SIG-M5 treated with dmso at 0.1 percent for 504 hours (cell line): ENCODE results near the gene LMNA.
"Not testable (repeated sequence)": the region's sequence is repeated elsewhere in the genome, so short reads cannot be mapped to it uniquely, and the experiment has no call there.

Experiments
- DNase-seq: peaks from one replicate; lab custom pipeline; 2025; ENCODE audit not compliant: unreplicated experiment; lab: John Stamatoyannopoulos, UW

Gene LMNA

DNA sequence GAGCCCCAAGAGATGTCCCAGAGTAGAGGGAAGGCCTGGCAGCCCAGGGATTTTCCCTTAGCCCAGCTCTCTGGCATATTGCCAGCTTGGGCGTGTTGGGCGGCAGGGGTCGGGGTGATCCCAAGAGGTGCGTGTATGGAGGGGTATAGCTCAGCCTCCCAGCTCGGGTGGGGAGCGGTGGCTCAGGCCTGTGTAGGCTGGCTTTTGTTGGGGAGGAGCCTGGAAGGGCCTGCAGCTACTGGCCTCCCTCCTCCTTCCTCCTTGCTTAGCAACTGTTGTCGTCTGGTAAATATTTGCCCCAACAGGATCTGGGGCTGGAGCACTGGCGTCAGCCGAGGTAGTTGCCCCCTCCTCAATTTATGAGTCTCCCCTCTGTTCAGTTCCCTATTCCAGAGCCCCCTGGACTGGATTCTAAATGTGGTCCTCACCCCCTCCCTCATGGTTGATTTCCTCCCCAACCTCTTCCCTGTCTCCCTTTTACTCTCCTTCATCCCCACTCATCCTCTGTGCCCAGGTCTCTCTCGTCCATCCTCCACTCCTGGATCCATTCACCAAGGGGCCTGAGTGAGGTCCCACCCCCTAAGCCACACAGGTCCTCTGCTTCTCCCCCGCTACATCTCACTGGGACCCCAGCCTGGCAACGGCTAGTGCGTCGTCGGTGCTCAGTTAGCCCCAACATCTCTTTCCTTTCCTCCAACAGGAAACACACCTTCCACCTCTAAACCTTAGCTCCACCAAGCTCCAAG lies 10.3 kb upstream of the LMNA start:
- peak; percentile 44 for DNase-seq

DNA sequence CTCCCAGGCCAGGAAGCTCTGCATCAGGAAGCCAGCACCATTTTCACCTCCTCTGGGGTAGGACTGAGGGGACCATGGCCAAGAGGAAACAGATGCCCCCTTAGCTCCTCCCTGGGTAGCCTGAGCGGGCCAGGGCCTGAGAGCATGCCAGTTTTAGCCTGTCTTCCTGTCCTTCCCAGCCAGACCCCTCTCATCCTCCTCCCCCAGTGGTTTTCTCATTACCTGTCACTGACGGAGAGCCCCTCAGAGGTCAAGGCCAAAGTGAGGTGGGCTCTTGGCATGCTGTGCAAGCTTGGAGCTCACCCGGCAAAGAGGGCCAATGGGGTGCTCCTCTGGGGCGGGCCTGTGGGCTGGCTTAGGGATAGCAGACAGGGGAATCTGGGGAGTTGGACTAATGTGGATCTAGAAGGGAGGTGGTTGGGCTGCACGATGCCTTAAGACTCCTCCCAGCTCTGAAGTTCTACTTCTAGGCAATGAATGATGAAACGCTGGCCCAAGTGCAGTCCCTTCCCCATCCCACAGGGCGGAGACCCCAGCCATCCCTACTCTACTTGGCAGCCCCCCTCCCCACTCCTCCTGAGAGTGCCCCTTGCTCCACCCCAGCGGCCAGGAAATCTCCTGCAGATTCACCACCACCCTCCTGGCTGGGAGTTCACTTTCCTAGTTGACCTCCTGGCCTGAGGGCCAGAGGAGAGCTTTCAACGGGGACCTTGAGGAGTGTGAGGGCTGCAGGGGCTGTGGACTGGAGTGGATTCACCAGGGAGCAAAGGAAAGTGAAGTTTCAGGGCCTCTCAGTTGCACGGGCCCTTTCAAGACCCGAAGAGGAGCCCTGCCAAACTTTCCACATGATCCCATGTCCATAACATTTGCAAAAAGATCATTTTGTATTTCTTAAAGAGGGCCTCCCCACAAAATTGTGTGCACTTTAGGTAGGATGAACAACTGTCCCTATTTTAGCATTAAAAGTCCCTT lies 9.4 kb upstream of the LMNA start:
- DNase-seq = no peak

GRCh38 chr1:156106624-156107488 lies 7.7 kb upstream of the LMNA start:
- no peak for DNase-seq

- DNase-seq = no peak
These were observed 6.5 kb upstream of the LMNA start for GRCh38 chr1:156108057-156108456.

DNA sequence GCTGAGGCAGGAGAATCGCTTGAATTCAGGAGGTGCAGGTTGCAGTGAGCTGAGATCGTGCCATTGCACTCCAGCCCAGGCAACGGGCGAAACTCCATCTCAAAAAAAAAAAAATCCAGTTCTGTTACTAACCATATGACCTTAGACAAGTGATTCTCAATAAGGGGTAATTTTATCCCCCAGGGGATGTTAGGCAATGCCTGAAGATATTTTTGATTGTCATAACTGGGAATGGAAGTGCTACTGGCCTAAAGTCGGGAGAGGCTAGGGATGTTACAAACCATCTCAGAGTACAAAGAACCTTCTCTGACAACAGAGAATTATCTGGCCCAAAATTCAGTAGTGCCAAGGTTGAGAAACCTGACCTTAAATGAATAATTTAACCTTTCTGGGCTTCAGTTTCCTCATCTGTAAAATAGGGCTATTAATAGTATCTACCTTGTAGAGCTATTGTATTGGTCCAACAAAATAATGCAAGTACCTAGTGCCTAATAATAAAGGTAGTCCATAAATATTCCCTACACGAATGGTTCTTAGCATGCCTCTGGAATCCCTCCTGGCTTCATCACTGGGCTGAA lies 5.8 kb upstream of the LMNA start:
- no peak for DNase-seq

DNA sequence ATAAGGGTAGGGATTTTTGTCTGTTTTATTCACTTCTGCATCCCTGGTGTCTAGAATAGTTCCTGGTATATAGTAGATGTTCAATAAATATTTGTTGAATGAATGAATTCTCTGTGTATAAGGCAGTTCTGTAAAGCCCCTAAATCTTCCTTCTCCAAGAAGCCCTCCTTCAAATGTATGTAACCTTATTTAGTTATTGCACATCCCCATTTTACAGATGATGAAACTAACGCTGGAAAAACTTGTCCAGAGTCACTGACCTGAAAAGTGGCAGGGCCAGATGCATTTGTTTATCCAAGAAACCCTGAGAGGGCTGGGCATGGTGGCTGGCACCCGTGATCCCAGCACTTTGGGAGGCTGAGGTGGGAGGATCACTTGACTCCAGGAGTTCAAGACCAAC lies 4.3 kb upstream of the LMNA start:
- no peak for DNase-seq

GRCh38 chr1:156111355-156111962 lies 3.1 kb upstream of the LMNA start:
- DNase-seq = no peak

DNA sequence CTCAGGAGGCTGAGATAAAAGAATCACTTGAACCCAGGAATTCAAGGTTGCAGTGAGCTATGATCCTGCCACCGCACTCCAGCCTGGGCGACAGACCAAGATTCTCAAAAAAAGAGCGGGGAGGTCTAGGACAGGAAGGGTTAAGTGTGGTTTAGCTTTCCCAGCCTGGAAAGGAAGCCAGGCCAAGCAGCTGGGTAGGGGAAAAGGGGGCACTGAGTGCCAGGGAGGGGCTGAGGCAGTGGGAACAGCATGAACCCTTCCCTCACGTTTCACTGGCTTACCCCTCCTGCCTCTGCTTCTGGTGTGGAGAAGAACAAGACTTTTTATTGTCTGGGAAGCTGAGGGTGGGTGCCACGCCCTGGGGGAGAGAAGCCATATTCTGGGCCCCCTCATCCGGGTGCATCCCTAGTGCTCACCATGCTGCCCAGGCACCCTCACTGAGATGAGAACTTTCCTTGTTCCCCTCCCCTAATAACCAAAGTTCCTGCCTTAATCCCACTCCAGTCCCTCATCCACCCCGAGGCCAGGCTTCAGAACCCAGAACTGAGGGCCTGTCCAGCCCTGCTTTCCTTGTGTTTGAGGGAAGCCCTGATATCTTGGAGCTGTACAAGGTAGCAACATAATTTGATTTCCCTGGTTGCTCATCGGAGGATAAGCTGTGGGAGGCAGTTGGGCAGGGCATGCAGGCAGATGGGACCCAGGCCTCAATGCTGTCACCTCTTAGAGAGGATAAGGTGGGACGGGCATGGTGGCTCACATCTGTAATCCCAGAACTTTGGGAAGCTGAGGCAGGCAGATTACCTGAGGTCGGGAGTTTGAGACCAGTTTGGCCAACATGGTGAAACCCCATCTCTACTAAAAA lies 2.0 kb upstream of the LMNA start:
- no peak for DNase-seq

DNA sequence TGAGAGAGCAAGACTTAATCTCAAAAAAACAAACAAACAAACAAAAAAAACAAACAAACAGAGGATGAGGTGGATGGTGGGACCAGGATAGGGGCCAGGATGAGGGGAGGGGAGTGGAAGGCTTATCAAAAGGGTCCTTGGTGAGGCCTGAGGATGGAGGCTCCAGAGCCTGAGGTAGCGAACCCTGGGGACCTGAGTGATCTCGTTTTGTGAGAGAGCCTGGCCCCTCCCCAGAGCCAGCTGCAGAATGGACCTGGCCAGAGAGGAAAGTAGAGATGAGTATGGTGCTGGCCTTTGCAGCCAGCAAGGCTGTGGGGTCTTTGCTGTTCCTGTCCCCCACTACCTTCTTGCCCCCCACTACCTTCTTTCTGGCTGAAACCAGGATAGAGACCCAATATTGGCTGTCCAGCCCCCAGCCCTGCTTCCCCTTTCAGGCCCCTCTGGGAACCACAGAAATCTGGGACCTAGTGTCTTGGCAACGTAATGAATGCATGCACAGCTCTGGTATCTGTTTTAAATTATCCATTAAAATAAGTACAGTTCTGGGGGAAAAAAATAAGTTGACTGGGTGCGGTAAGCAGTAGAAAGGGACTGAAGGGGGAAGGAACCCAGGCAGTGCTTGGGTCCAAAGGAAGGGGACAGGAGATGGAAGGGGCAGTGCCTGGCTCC lies 1.1 kb upstream of the LMNA start:
- DNase-seq = no peak

DNA sequence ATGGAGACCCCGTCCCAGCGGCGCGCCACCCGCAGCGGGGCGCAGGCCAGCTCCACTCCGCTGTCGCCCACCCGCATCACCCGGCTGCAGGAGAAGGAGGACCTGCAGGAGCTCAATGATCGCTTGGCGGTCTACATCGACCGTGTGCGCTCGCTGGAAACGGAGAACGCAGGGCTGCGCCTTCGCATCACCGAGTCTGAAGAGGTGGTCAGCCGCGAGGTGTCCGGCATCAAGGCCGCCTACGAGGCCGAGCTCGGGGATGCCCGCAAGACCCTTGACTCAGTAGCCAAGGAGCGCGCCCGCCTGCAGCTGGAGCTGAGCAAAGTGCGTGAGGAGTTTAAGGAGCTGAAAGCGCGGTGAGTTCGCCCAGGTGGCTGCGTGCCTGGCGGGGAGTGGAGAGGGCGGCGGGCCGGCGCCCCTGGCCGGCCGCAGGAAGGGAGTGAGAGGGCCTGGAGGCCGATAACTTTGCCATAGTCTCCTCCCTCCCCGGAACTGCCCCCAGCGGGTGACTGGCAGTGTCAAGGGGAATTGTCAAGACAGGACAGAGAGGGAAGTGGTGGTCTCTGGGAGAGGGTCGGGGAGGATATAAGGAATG lies 505 bp downstream of the LMNA start:
- peak; percentile 48 for DNase-seq

GRCh38 chr1:156115514-156116374 lies 1.2 kb downstream of the LMNA start:
- peak; percentile 41 for DNase-seq

GRCh38 chr1:156116731-156117130 lies 2.2 kb downstream of the LMNA start:
- DNase-seq = not testable (repeated sequence)

DNA sequence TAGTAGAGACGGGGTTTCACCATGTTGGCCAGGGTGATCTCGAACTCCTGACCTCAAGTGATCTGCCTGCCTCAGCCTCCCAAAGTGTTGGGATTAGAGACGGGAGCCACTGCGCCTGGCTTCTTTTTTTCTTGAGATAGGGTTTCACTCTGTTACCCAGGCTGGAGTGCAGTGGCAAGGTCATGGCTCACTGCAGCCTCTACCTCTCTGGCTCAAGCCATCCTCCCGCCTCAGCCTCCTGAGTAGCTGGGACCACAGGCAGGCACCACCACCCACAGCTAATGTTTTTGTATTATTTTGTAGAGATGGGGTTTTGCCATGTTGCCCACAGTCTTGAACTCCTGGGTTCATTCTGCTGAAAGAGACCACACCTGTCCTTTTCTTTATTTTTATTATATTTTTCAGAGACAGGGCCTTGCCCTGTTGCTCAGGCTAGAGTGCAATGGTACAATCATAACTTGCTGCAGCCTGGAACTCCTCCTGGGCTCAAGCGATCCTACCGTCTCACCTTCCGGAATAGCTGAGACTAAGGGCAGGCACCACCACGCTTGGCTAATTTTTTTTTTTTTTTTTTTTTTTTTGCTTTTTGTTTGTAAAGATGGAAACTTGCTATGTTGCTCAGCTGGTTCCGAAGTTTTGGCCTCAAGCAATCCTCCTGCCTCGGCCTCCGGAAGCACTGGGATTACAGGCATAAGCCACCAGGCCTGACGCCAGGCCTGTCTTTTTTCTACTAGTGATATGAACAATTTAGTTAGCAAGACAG lies 3.1 kb downstream of the LMNA start:
- DNase-seq = no peak

GRCh38 chr1:156118177-156118868 lies 3.8 kb downstream of the LMNA start:
- no peak for DNase-seq

GRCh38 chr1:156119503-156120209 lies 5.1 kb downstream of the LMNA start:
- peak; percentile 98 for DNase-seq

DNA sequence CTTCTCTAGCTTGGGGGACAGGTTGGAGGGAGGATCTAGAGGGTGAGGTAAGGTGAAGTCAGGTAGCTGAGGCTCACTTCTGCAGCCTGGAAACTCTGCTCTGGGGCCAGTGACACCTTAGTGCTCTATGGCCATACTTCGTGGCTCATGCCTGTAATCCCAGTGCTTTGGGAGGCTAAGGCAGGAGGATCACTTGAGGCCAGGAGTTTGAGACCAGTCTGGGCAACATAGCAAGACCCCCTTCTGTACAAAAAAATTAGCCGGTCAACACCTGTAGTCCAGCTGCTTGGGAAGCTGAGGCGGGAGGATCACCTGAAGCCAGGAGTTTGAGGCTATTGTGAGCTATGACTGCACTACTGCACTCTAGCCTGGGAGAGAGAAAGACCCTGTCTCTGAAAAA lies 5.8 kb downstream of the LMNA start:
- DNase-seq = no peak
